Activated CD8-positive, alpha-beta T cell treated with anti-CD3 and anti-CD28 coated beads for 36 hours (primary cell): ENCODE results near the gene MGA. TPM values are rescaled to one million over a fixed set of nuclear protein-coding genes. Genes with fewer than 3 reads are reported as not detected.

ENCODE experiments used
- ATAC-seq: fragments of 200-7000 bp; cut with Tn5 transposase; one replicate; pipeline ENCODE4 v1.10.0; 2021; ENCODE audit warnings: mild to moderate bottlenecking, moderate library complexity
- CTCF ChIA-PET: fragments of 350-600 bp; sonication (Branson Sonifier 250); formaldehyde crosslinking; loops from one replicate; lab custom pipeline; 2021; ENCODE audit warnings: antibody characterized with exemption; lab: Charles Lee
- POLR2A ChIA-PET: fragments of 350-600 bp; sonication (Branson Sonifier 250); formaldehyde crosslinking; loops from one replicate; lab custom pipeline; 2021; ENCODE audit warnings: antibody characterized with exemption; lab: Charles Lee
- DNase-seq: peaks from one replicate; pipeline ENCODE4 v3.0.0-alpha.2; 2020
- H3K27ac Mint-ChIP-seq: one replicate; pipeline ENCODE4 v1.8.0; 2021; ENCODE audit warnings: mild to moderate bottlenecking, mixed read lengths
- H3K27me3 Mint-ChIP-seq: one replicate; pipeline ENCODE4 v1.8.0; 2021; ENCODE audit warnings: mixed read lengths
- H3K36me3 Mint-ChIP-seq: one replicate; pipeline ENCODE4 v1.8.0; 2021; ENCODE audit warnings: low read depth, mixed read lengths
- H3K4me1 Mint-ChIP-seq: one replicate; pipeline ENCODE4 v1.8.0; 2021; ENCODE audit warnings: low read depth, mixed read lengths
- H3K4me3 Mint-ChIP-seq: one replicate; pipeline ENCODE4 v1.8.0; 2021; ENCODE audit warnings: mild to moderate bottlenecking, moderate library complexity, mixed read lengths
- H3K9me3 Mint-ChIP-seq: one replicate; pipeline ENCODE4 v1.8.0; 2021; ENCODE audit warnings: mixed read lengths
- CTCF ChIP-seq: fragments of 200-600 bp; IDR thresholded peaks from one replicate; pipeline ENCODE4 v1.8.0; 2022; ENCODE audit warnings: antibody characterized with exemption, mild to moderate bottlenecking
- intact Hi-C: fragments of 100-400 bp; cut with micrococcal nuclease; formaldehyde crosslinking; loops from one replicate; pipeline ENCODE4 v1.10.0; 2022
- total RNA-seq, 2 experiments: library from RNA; stranded (reverse); gene quantifications; one replicate each; pipeline ENCODE4 v1.2.3, GENCODE V29; 2021

Gene MGA
- total RNA-seq, 2 experiments from 2014 or later = 30.7 to 32.6 TPM

- Mint-ChIP-seq H3K4me3 (no peak overlapping the region), H3K27ac (no peak overlapping the region), H3K27me3 (no peaks in the 10 kb centered on the region), H3K9me3 (no peaks in the 10 kb centered on the region), H3K4me1 (no peaks in the 10 kb centered on the region), H3K36me3 (peaks cover 22% of the 10 kb centered on the region)
- TF ChIP-seq CTCF = no peak
- CTCF ChIA-PET = no interaction called here
- ATAC-seq (no peak), DNase-seq (no peak)
- POLR2A ChIA-PET = no interaction called here
- intact Hi-C loops = no loop called here
These were observed 96.0 kb downstream of the MGA start for GRCh38 chr15:41756198-41756597.

GRCh38 chr15:41772720-41773331, 112.6 kb downstream of the MGA start:
- Mint-ChIP-seq H3K27me3 (no peaks in the 10 kb centered on the region), H3K4me3 (peak overlapping the region; percentile 91), H3K27ac (peak overlapping the region; percentile 92), H3K9me3 (no peaks in the 10 kb centered on the region), H3K4me1 (peaks cover 43% of the 10 kb centered on the region), H3K36me3 (no peaks in the 10 kb centered on the region)
- TF ChIP-seq CTCF = peak; percentile 57
- no peak for ATAC-seq
- CTCF ChIA-PET = interaction anchor here (0.8 to 11.0 kb wide), 33 partner anchors 8 to 307 kb away, joined by 3 to 337 read pairs (median 7); partner anchors contain the start of genes EHD4 and JMJD7
- POLR2A ChIA-PET = interaction anchor here (0.6 to 3.9 kb wide), 3 partner anchors 30 to 602 kb away, joined by 3 to 29 read pairs (median 7); no protein-coding TSS in a partner anchor
- DNase-seq = peak; percentile 71
- intact Hi-C loops = loop anchor here (1.0 to 2.0 kb wide), 2 partner anchors 38 to 132 kb away; no protein-coding TSS in a partner anchor

- DNase-seq = no peak
- CTCF ChIA-PET = interaction anchor here (0.8 to 11.0 kb wide), 42 partner anchors 8 to 542 kb away, joined by 3 to 337 read pairs (median 6); partner anchors contain the start of genes CHP1, EHD4, ITPKA and JMJD7
- intact Hi-C loops = loop anchor here (2.0 kb wide), 1 partner anchor 131 kb away; no protein-coding TSS in a partner anchor
- ATAC-seq = no peak
- POLR2A ChIA-PET = interaction anchor here (0.8 to 3.9 kb wide), 7 partner anchors 10 to 355 kb away, joined by 3 to 29 read pairs (median 6); partner anchors contain the start of gene MGA
- H3K27ac Mint-ChIP-seq = peak overlapping the region; percentile 92
- H3K4me3 Mint-ChIP-seq = peak overlapping the region; percentile 91
- H3K9me3 Mint-ChIP-seq = no peaks in the 10 kb centered on the region
- TF ChIP-seq CTCF = no peak
- H3K27me3 Mint-ChIP-seq = no peaks in the 10 kb centered on the region
- peaks cover 48% of the 10 kb centered on the region for H3K4me1 Mint-ChIP-seq
- no peaks in the 10 kb centered on the region for H3K36me3 Mint-ChIP-seq
These were observed 113.1 kb downstream of the MGA start for GRCh38 chr15:41773332-41773728.

GRCh38 chr15:41773729-41774061, 113.5 kb downstream of the MGA start:
- POLR2A ChIA-PET = interaction anchor here (0.8 to 3.9 kb wide), 8 partner anchors 9 to 356 kb away, joined by 3 to 29 read pairs (median 6); partner anchors contain the start of gene MGA
- no peak for DNase-seq
- no peak for ATAC-seq
- TF ChIP-seq CTCF = no peak
- H3K36me3 Mint-ChIP-seq = no peaks in the 10 kb centered on the region
- peak overlapping the region; percentile 92 for H3K27ac Mint-ChIP-seq
- peaks cover 52% of the 10 kb centered on the region for H3K4me1 Mint-ChIP-seq
- H3K4me3 Mint-ChIP-seq = peak overlapping the region; percentile 91
- CTCF ChIA-PET = interaction anchor here (0.7 to 11.0 kb wide), 38 partner anchors 7 to 869 kb away, joined by 3 to 337 read pairs (median 6); partner anchors contain the start of genes CHP1, EHD4, ITPKA and JMJD7
- H3K9me3 Mint-ChIP-seq = no peaks in the 10 kb centered on the region
- H3K27me3 Mint-ChIP-seq = no peaks in the 10 kb centered on the region
- intact Hi-C loops = loop anchor here (2.0 kb wide), 1 partner anchor 131 kb away; no protein-coding TSS in a partner anchor
